ENCODE measurements around the gene UNC13D.
"Not testable (repeated sequence)": the region's sequence is repeated elsewhere in the genome, so short reads cannot be mapped to it uniquely, and the experiment has no call there.

UNC13D gene

GRCh38 chr17:75874323-75875181, 30.3 kb upstream of the UNC13D start:
- DNase-seq: no peak

- no peak for DNase-seq
Measured at GRCh38 chr17:75873587-75874322, 29.6 kb upstream of the UNC13D start.

GRCh38 chr17:75872434-75873351, 28.5 kb upstream of the UNC13D start:
- DNase-seq: peak in 1 of 2 donors; percentile 42

GRCh38 chr17:75870228-75870627, 26.0 kb upstream of the UNC13D start:
- DNase-seq: not testable (repeated sequence)

GRCh38 chr17:75869282-75870141, 25.3 kb upstream of the UNC13D start:
- DNase-seq: no peak

- DNase-seq: not testable (repeated sequence)
Measured at GRCh38 chr17:75868730-75869281, 24.6 kb upstream of the UNC13D start.

- not testable (repeated sequence) for DNase-seq
Measured at GRCh38 chr17:75865404-75866188, 21.4 kb upstream of the UNC13D start.

- not testable (repeated sequence) for DNase-seq
Measured at GRCh38 chr17:75864887-75865286, 20.7 kb upstream of the UNC13D start.

GRCh38 chr17:75864448-75864871, 20.3 kb upstream of the UNC13D start:
- DNase-seq: no peak

GRCh38 chr17:75861927-75862317, 17.7 kb upstream of the UNC13D start:
- no peak for DNase-seq

GRCh38 chr17:75859358-75859757, 15.2 kb upstream of the UNC13D start:
- DNase-seq: not testable (repeated sequence)

- no peak for DNase-seq
Measured at GRCh38 chr17:75856062-75856756, 12.0 kb upstream of the UNC13D start.

GRCh38 chr17:75855310-75856061, 11.3 kb upstream of the UNC13D start, which contains the start of gene WBP2:
TSS of gene WBP2 (minus strand) at chr17:75855335. CDS start at chr17:75855297, 38 bp downstream.
- peak; percentile 97 to 99 for DNase-seq

GRCh38 chr17:75854881-75855309, 10.7 kb upstream of the UNC13D start:
- no peak for DNase-seq

GRCh38 chr17:75854101-75854748, 10.0 kb upstream of the UNC13D start:
- DNase-seq: no peak

- DNase-seq: no peak
Measured at GRCh38 chr17:75853433-75853832, 9.2 kb upstream of the UNC13D start.

- not testable (repeated sequence) for DNase-seq
Measured at GRCh38 chr17:75851693-75851991, 7.4 kb upstream of the UNC13D start.

- no peak for DNase-seq
Measured at GRCh38 chr17:75850928-75851692, 6.9 kb upstream of the UNC13D start.

Data from activated CD4-positive, alpha-beta T cell treated with anti-CD3 and anti-CD28 coated beads for 4 hours (primary cell).